ENCODE data around the gene GP2. TPM values are rescaled to one million over a fixed set of nuclear protein-coding genes. Genes with fewer than 3 reads are reported as not detected.

Gene GP2
- total RNA-seq, 2 experiments from 2014 or later = not detected

- H3K4me1 Mint-ChIP-seq (ENCODE audit: low read depth) = no peaks in the 10 kb centered on the region
- Histone ChIP-seq H3K4me1 (ENCODE audit: insufficient read depth, low read length) (no peaks in the 10 kb centered on the region), H3K27me3 (ENCODE audit: control insufficient read depth in 1 of 2, insufficient read depth in 2 of 2, low read length in 2 of 2) (peaks cover 0 to 3% of the 10 kb centered on the region in 2 experiments), H3K4me3 (ENCODE audit: low read length) (no peak overlapping the region), H3K36me3 (ENCODE audit: insufficient read depth, low read length) (no peaks in the 10 kb centered on the region), H3K27ac (ENCODE audit: low read depth in 1 of 2, low read length in 2 of 2) (no peak overlapping the region), H3K9me3 (ENCODE audit: control insufficient read depth in 1 of 2, insufficient read depth in 1 of 2, low read length in 2 of 2) (no peaks in the 10 kb centered on the region)
- no peak overlapping the region for H3K4me3 Mint-ChIP-seq
- ChIA-PET CTCF (no interaction called here), POLR2A (no interaction called here)
- ATAC-seq (ENCODE audit: poor library complexity) (no peak), DNase-seq (no peak)
- no peaks in the 10 kb centered on the region for H3K36me3 Mint-ChIP-seq (ENCODE audit: low read depth)
- no peak for TF ChIP-seq CTCF (IDR thresholded peaks at IDR 0.05)
- H3K27me3 Mint-ChIP-seq = no peaks in the 10 kb centered on the region
- intact Hi-C loops (cut with DNase I, micrococcal nuclease) = no loop called here
- no peak overlapping the region for H3K27ac Mint-ChIP-seq
- peaks cover 2% of the 10 kb centered on the region for H3K9me3 Mint-ChIP-seq
Observed at GRCh38 chr16:20325005-20325404, 2.3 kb downstream of the GP2 start.

- DNase-seq (no peak), ATAC-seq (ENCODE audit: poor library complexity) (no peak)
- intact Hi-C loops (cut with DNase I, micrococcal nuclease) = no loop called here
- Mint-ChIP-seq H3K4me1 (ENCODE audit: low read depth) (no peaks in the 10 kb centered on the region), H3K4me3 (no peak overlapping the region), H3K27ac (no peak overlapping the region), H3K27me3 (no peaks in the 10 kb centered on the region), H3K9me3 (peaks cover 2% of the 10 kb centered on the region), H3K36me3 (ENCODE audit: low read depth) (no peaks in the 10 kb centered on the region)
- H3K27ac ChIP-seq (ENCODE audit: low read depth in 1 of 2, low read length in 2 of 2) = no peak overlapping the region
- no peak overlapping the region for H3K4me3 ChIP-seq (ENCODE audit: low read length)
- peaks cover 0 to 3% of the 10 kb centered on the region in 2 experiments for H3K27me3 ChIP-seq (ENCODE audit: control insufficient read depth in 1 of 2, insufficient read depth in 2 of 2, low read length in 2 of 2)
- no peak for TF ChIP-seq CTCF (IDR thresholded peaks at IDR 0.05)
- H3K4me1 ChIP-seq (ENCODE audit: insufficient read depth, low read length) = no peaks in the 10 kb centered on the region
- ChIA-PET POLR2A (no interaction called here), CTCF (no interaction called here)
- no peaks in the 10 kb centered on the region for H3K36me3 ChIP-seq (ENCODE audit: insufficient read depth, low read length)
- H3K9me3 ChIP-seq (ENCODE audit: control insufficient read depth in 1 of 2, insufficient read depth in 1 of 2, low read length in 2 of 2) = no peaks in the 10 kb centered on the region
Observed at GRCh38 chr16:20323591-20324117, 3.7 kb downstream of the GP2 start.

DNA sequence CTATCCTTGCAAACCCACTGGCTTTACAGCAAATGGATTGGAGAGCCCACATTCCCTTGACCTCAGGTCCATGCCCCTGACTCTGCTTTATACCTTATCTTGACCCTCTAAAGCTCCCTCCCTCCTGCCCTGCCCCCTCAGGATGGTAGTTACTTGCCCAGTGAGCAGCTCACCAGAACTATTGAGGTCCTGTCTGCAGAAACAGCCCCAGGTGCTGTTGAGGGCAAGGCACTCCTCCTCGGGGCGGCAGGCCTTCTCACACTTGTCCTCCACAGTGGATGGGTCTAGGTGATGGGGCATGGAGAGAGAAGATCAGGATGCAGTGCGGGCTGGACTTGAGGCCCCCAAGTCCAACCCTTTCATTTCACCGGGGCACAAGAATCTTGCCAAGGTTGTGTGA lies 4.6 kb downstream of the GP2 start:
- DNase-seq (no peak), ATAC-seq (ENCODE audit: poor library complexity) (no peak)
- Histone ChIP-seq H3K36me3 (ENCODE audit: insufficient read depth, low read length) (no peaks in the 10 kb centered on the region), H3K27ac (ENCODE audit: low read depth in 1 of 2, low read length in 2 of 2) (no peak overlapping the region), H3K9me3 (ENCODE audit: control insufficient read depth in 1 of 2, insufficient read depth in 1 of 2, low read length in 2 of 2) (no peaks in the 10 kb centered on the region), H3K4me3 (ENCODE audit: low read length) (no peak overlapping the region), H3K4me1 (ENCODE audit: insufficient read depth, low read length) (no peaks in the 10 kb centered on the region), H3K27me3 (ENCODE audit: control insufficient read depth in 1 of 2, insufficient read depth in 2 of 2, low read length in 2 of 2) (peaks cover 0 to 3% of the 10 kb centered on the region in 2 experiments)
- TF ChIP-seq CTCF (IDR thresholded peaks at IDR 0.05) = no peak
- no peaks in the 10 kb centered on the region for H3K27me3 Mint-ChIP-seq
- intact Hi-C loops (cut with DNase I, micrococcal nuclease) = no loop called here
- no peaks in the 10 kb centered on the region for H3K36me3 Mint-ChIP-seq (ENCODE audit: low read depth)
- H3K27ac Mint-ChIP-seq = no peak overlapping the region
- no peaks in the 10 kb centered on the region for H3K9me3 Mint-ChIP-seq
- no peak overlapping the region for H3K4me3 Mint-ChIP-seq
- no peaks in the 10 kb centered on the region for H3K4me1 Mint-ChIP-seq (ENCODE audit: low read depth)
- CTCF ChIA-PET = no interaction called here
- POLR2A ChIA-PET = no interaction called here
